Liver (tissue), 9 donors: ENCODE measurements around the gene INPP4B. TPM values are rescaled to one million over a fixed set of nuclear protein-coding genes. Genes with fewer than 3 reads are reported as not detected.
A peak's percentile ranks its signal among the peaks of the same experiment; 100 is the strongest.

Source experiments
- DNase-seq: peaks from one replicate; pipeline ENCODE4 v3.0.0-alpha.2; 2017; ENCODE audit warnings: low spot score
- H3K27ac ChIP-seq, 2 donors: one replicate each; pipeline ENCODE4 v1.7.0; 2013; ENCODE audit warnings: inconsistent platforms in 2 of 2, low read length in 2 of 2, control low read depth in 1 of 2, low read depth in 1 of 2, mild to moderate bottlenecking in 1 of 2
- H3K27me3 ChIP-seq, 4 donors: one replicate each; pipeline versions ENCODE4 v1.6.1 to v1.7.0; 2013; ENCODE audit warnings: low read length in 3 of 4, inconsistent platforms in 1 of 4, mild to moderate bottlenecking in 1 of 4, moderate library complexity in 1 of 4; ENCODE audit not compliant: control insufficient read depth in 4 of 4, insufficient read depth in 4 of 4
- H3K36me3 ChIP-seq, 4 donors: one replicate each; pipeline versions ENCODE4 v1.6.1 to v1.7.0; 2013; ENCODE audit warnings: low read length in 3 of 4, mild to moderate bottlenecking in 3 of 4, low read depth in 1 of 4, moderate library complexity in 1 of 4; ENCODE audit not compliant: control insufficient read depth in 4 of 4, insufficient read depth in 3 of 4
- H3K4me1 ChIP-seq, 4 donors: one replicate each; pipeline versions ENCODE4 v1.6.1 to v1.7.0; 2013; ENCODE audit warnings: low read length in 3 of 4, mild to moderate bottlenecking in 3 of 4, moderate library complexity in 1 of 4; ENCODE audit not compliant: control insufficient read depth in 4 of 4, insufficient read depth in 4 of 4
- H3K4me3 ChIP-seq, 3 donors: one replicate each; pipeline versions ENCODE4 v1.6.1 to v1.7.0; 2013; ENCODE audit warnings: low read length in 3 of 3, control low read depth in 1 of 3, low read depth in 1 of 3, mild to moderate bottlenecking in 1 of 3
- H3K9ac ChIP-seq, 2 donors: one replicate each; pipeline ENCODE4 v1.7.0; 2013; ENCODE audit warnings: low read length in 2 of 2, mild to moderate bottlenecking in 2 of 2, moderate library complexity in 2 of 2, control low read depth in 1 of 2, low read depth in 1 of 2
- H3K9me3 ChIP-seq, 4 donors: one replicate each; pipeline versions ENCODE4 v1.6.1 to v1.7.0; 2013; ENCODE audit warnings: low read length in 3 of 4; ENCODE audit not compliant: control insufficient read depth in 4 of 4
- EGR1 ChIP-seq, 2 donors: IDR thresholded peaks; 2 replicates each; pipeline ENCODE4 v1.6.1; 2016 to 2018; ENCODE audit warnings: antibody characterized with exemption in 2 of 2, low read depth in 2 of 2
- FOXA2 ChIP-seq: IDR thresholded peaks from 2 replicates; pipeline ENCODE4 v1.6.1; 2016; ENCODE audit warnings: antibody characterized with exemption
- GABPA ChIP-seq, 2 donors: IDR thresholded peaks in 1 of 2; conservative IDR thresholded peaks in 1 of 2; 2 replicates each; pipeline ENCODE4 v1.6.1; 2016; ENCODE audit warnings: antibody characterized with exemption in 2 of 2, mild to moderate bottlenecking in 1 of 2, moderate library complexity in 1 of 2
- HNF4A ChIP-seq, 2 donors: conservative IDR thresholded peaks; 2 replicates each; pipeline ENCODE4 v1.6.1; 2016; ENCODE audit warnings: antibody characterized with exemption in 2 of 2, mild to moderate bottlenecking in 2 of 2
- RAD21 ChIP-seq, 2 donors: IDR thresholded peaks; 2 replicates each; pipeline ENCODE4 v1.6.1; 2016; ENCODE audit warnings: antibody characterized with exemption in 2 of 2, mild to moderate bottlenecking in 2 of 2
- RXRA ChIP-seq, 2 donors: IDR thresholded peaks; 2 replicates each; pipeline ENCODE4 v1.6.1; 2017 to 2018; ENCODE audit warnings: antibody characterized with exemption in 2 of 2, mild to moderate bottlenecking in 1 of 2
- SP1 ChIP-seq: IDR thresholded peaks from 2 replicates; pipeline ENCODE4 v1.6.1; 2018; ENCODE audit warnings: antibody characterized with exemption, mild to moderate bottlenecking
- TAF1 ChIP-seq: conservative IDR thresholded peaks from 2 replicates; pipeline ENCODE4 v1.6.1; 2016; ENCODE audit warnings: antibody characterized with exemption, mild to moderate bottlenecking
- YY1 ChIP-seq: IDR thresholded peaks from 2 replicates; pipeline ENCODE4 v1.6.1; 2016; ENCODE audit warnings: antibody characterized with exemption, mild to moderate bottlenecking
- WGBS: extraction: QIAGEN DNeasy Blood & Tissue Kit; methylation state at CpG from one replicate; pipeline ENCODE4 v1.1.7; 2013; 5-methylcytosine and 5-hydroxymethylcytosine counted together
- polyA plus RNA-seq, 2 donors: library from polyadenylated mRNA; stranded (reverse) in 1 of 2; unstranded in 1 of 2; fragments of 200-250 nt in 1 of 2; fragments of >200 nt in 1 of 2; fragmentation: Nextera tagmentation in 1 of 2; extraction: Ambion mirVana in 1 of 2; gene quantifications; one replicate each; pipeline versions ENCODE4 v1.2.1 to v1.2.3, GENCODE V29; 2013 to 2015
- total RNA-seq, 2 donors: library from RNA; depleted of rRNA; stranded (reverse); fragments of >200 nt; gene quantifications; one replicate each; pipeline ENCODE4 v1.2.3, GENCODE V29; 2014
- TF ChIP-seq, protein P1 (sequence below): IDR thresholded peaks from 2 replicates; pipeline ENCODE4 v1.6.1; 2016; ENCODE audit warnings: antibody characterized with exemption
- TF ChIP-seq, protein P2 (sequence below): IDR thresholded peaks from 2 replicates; pipeline ENCODE4 v1.6.1; 2016; ENCODE audit warnings: antibody characterized with exemption
- donor health status: healthy.
- donor health status: healthy.
- donor health status: healthy.
- donor health status: healthy.
- donor health status: healthy.

Gene INPP4B
- total and polyA plus RNA-seq, 4 donors, result 0.43 to 2.8 (median 1.6) TPM

DNA sequence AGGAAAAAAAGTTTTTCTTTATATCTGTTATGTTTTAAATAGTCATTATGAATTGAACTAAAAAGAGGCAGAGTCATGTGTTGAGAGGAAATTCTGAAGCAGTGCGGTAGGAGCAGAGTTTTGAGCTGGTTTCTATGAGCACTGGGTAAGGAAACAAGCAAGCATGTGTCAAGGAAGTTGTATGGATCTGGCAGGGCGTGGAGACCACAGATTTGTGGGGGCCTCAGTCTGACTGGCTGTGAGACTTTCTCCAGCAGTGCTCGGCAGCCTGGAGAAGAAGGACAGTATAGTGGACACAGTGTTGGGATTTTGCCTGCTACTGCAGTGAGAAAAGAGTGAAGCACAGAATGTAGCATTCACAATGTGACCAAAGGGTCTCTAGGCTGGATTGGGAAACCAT lies 399.1 kb downstream of the INPP4B start:
- no peak overlapping the region for H3K4me3 ChIP-seq
- H3K4me1 ChIP-seq, result no peaks in the 10 kb centered on the region
- H3K36me3 ChIP-seq, result no peaks in the 10 kb centered on the region
- TF ChIP-seq YY1, result no peak
- DNase-seq, result no peak
- H3K27me3 ChIP-seq, result no peaks in the 10 kb centered on the region
- no peak overlapping the region for H3K27ac ChIP-seq
- WGBS, result 78% methylated on average over 3 of the region's 3 CpGs
- H3K9me3 ChIP-seq, result no peaks in the 10 kb centered on the region
- no peak overlapping the region for H3K9ac ChIP-seq

DNA sequence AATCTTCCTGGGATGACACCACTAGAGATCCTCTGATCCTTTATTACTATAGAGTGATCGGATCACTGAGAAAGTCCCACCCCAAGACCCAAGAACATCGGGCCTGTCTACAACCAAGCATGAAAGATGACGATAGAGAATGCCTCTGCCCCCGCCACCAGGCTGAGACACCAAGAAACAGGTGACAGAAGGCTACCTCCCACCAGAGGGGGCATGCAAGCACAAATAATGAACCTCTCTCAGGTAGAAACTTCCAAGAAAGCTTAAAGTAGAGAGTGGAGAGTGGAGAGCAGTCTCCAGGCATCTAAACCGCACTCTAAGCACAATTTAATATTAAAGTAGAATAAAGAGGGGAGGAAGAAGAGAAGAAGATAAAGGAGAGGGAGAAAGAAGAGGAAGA lies 402.6 kb downstream of the INPP4B start:
- TF ChIP-seq EGR1 (IDR thresholded peaks at IDR 0.05; ENCODE audit: low read depth in 2 of 2) (no peak), RAD21 (IDR thresholded peaks at IDR 0.05) (peak in 1 of 2 donors; percentile 7), TAF1 (no peak)
- Histone ChIP-seq H3K27ac (no peak overlapping the region), H3K27me3 (no peaks in the 10 kb centered on the region), H3K36me3 (no peaks in the 10 kb centered on the region), H3K4me3 (no peak overlapping the region), H3K9ac (no peak overlapping the region), H3K4me1 (no peaks in the 10 kb centered on the region), H3K9me3 (no peaks in the 10 kb centered on the region)
- DNase-seq, result no peak
- 92% methylated on average over 5 of the region's 5 CpGs for WGBS

DNA sequence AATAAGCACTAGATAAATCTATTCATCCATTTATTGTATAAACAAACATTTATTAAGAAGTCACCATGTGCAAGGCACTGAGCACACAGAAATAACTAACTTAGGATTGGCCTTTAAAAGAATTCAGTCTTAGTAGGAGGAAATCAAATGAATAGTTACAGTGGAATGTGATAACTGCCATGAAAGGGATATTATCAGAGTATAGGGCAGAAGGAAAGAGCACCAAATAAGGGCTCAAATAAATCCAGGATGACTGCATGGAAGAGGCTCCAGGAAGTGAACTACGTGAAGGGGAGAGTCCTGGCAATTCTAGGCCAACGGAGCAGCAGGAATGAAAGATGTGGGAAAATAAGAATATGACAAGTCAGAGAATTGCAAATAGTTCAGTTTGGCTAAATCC lies 406.0 kb downstream of the INPP4B start:
- WGBS, result 86% methylated on average over 2 of the region's 2 CpGs
- H3K9ac ChIP-seq, result no peak overlapping the region

DNA sequence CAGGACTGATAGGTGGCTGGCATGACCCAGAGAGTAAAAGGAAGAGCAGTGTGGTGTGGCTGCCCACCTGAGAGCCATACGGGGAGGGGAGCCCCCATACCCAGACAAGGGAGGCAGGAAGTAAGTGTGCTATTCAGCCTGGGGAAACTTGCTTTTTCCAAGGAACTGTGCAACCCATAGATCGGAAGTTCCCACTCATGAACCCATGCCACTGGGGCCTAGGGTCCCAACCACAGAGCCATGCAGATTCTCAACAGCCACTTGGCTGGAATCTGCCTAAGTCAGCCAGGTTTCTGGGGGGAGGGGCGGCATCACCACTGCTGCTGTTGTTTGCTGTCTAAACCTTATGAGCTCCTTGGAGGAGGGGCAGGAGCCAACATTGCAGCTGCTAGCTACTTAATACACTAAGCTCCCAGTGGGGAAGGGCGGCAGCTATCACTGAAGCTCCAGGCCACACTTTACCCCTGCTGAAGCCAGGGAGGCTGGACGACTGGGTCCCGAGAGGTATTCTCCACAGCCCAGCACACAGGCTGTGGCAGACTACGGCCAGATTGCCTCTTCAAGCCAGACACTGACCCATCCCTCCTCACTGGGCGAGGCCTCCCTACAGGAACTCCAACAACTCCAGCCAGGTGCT lies 410.4 kb downstream of the INPP4B start:
- TF ChIP-seq EGR1 (IDR thresholded peaks at IDR 0.05; ENCODE audit: low read depth in 2 of 2), result no peak
- TF ChIP-seq TAF1, result no peak
- H3K9ac ChIP-seq, result no peak overlapping the region
- DNase-seq, result no peak
- H3K27me3 ChIP-seq, result no peaks in the 10 kb centered on the region
- no peak overlapping the region for H3K27ac ChIP-seq
- H3K4me1 ChIP-seq, result no peaks in the 10 kb centered on the region
- H3K36me3 ChIP-seq, result no peaks in the 10 kb centered on the region
- 77% methylated on average over 8 of the region's 8 CpGs for WGBS
- H3K4me3 ChIP-seq, result no peak overlapping the region
- no peaks in the 10 kb centered on the region for H3K9me3 ChIP-seq

More for the DNA sequence above, 406.0 kb downstream of the INPP4B start:
- TF ChIP-seq, protein P1, sequence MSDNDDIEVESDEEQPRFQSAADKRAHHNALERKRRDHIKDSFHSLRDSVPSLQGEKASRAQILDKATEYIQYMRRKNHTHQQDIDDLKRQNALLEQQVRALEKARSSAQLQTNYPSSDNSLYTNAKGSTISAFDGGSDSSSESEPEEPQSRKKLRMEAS, result no peak
- TF ChIP-seq YY1 (no peak), FOXA2 (no peak), HNF4A (conservative IDR thresholded peaks at IDR 0.05) (no peak), EGR1 (IDR thresholded peaks at IDR 0.05; ENCODE audit: low read depth in 2 of 2) (no peak), GABPA (IDR thresholded peaks at IDR 0.05 in 1 of 2, conservative IDR thresholded peaks at IDR 0.05 in 1 of 2) (no peak), SP1 (no peak), RXRA (IDR thresholded peaks at IDR 0.05) (no peak), TAF1 (no peak)
- TF ChIP-seq, protein P2, sequence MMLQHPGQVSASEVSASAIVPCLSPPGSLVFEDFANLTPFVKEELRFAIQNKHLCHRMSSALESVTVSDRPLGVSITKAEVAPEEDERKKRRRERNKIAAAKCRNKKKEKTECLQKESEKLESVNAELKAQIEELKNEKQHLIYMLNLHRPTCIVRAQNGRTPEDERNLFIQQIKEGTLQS, result no peak
- Histone ChIP-seq H3K4me3 (no peak overlapping the region), H3K9me3 (no peaks in the 10 kb centered on the region), H3K36me3 (no peaks in the 10 kb centered on the region), H3K4me1 (no peaks in the 10 kb centered on the region), H3K27me3 (no peaks in the 10 kb centered on the region), H3K27ac (no peak overlapping the region)
- DNase-seq, result no peak
